Measurements from ENCODE around the gene AIG1.
"Not testable (repeated sequence)": the region's sequence is repeated elsewhere in the genome, so short reads cannot be mapped to it uniquely, and the experiment has no call there.

Gene AIG1

GRCh38 chr6:143060806-143061596, at the start of gene AIG1:
TSS of gene AIG1 (plus strand) at chr6:143060889. CDS start at chr6:143060926, 37 bp downstream.
- DNase-seq (ENCODE audit: low read depth) = peak; percentile 31

GRCh38 chr6:143014764-143015163, 45.9 kb upstream of the AIG1 start:
- DNase-seq (ENCODE audit: low read depth) = no peak

- no peak for DNase-seq (ENCODE audit: low read depth)
These were observed 45.4 kb upstream of the AIG1 start for GRCh38 chr6:143015300-143015706.

- DNase-seq (ENCODE audit: low read depth) = no peak
These were observed 41.7 kb upstream of the AIG1 start for GRCh38 chr6:143018955-143019354.

- DNase-seq (ENCODE audit: low read depth) = not testable (repeated sequence)
These were observed 39.8 kb upstream of the AIG1 start for GRCh38 chr6:143020862-143021261.

GRCh38 chr6:143021543-143021942, 39.1 kb upstream of the AIG1 start:
- DNase-seq (ENCODE audit: low read depth) = no peak

- no peak for DNase-seq (ENCODE audit: low read depth)
These were observed 38.1 kb upstream of the AIG1 start for GRCh38 chr6:143022587-143022986.

GRCh38 chr6:143023695-143024094, 37.0 kb upstream of the AIG1 start:
- no peak for DNase-seq (ENCODE audit: low read depth)

GRCh38 chr6:143024977-143025376, 35.7 kb upstream of the AIG1 start:
- no peak for DNase-seq (ENCODE audit: low read depth)

- peak; percentile 24 for DNase-seq (ENCODE audit: low read depth)
These were observed 33.8 kb upstream of the AIG1 start for GRCh38 chr6:143026696-143027449.

GRCh38 chr6:143034689-143035334, 25.9 kb upstream of the AIG1 start:
- DNase-seq (ENCODE audit: low read depth) = no peak

- DNase-seq (ENCODE audit: low read depth) = no peak
These were observed 23.2 kb upstream of the AIG1 start for GRCh38 chr6:143037470-143037869.

GRCh38 chr6:143038833-143039232, 21.9 kb upstream of the AIG1 start:
- DNase-seq (ENCODE audit: low read depth) = no peak

GRCh38 chr6:143039548-143039947, 21.1 kb upstream of the AIG1 start:
- no peak for DNase-seq (ENCODE audit: low read depth)

- no peak for DNase-seq (ENCODE audit: low read depth)
These were observed 20.7 kb upstream of the AIG1 start for GRCh38 chr6:143040018-143040417.

GRCh38 chr6:143044345-143044744, 16.3 kb upstream of the AIG1 start:
- DNase-seq (ENCODE audit: low read depth) = not testable (repeated sequence)

GRCh38 chr6:143049611-143050010, 11.1 kb upstream of the AIG1 start:
- DNase-seq (ENCODE audit: low read depth) = no peak

GRCh38 chr6:143050509-143050908, 10.2 kb upstream of the AIG1 start:
- DNase-seq (ENCODE audit: low read depth) = no peak

- DNase-seq (ENCODE audit: low read depth) = no peak
These were observed 8.4 kb upstream of the AIG1 start for GRCh38 chr6:143052282-143052681.

GRCh38 chr6:143053856-143054255, 6.8 kb upstream of the AIG1 start:
- no peak for DNase-seq (ENCODE audit: low read depth)

GRCh38 chr6:143054329-143054728, 6.4 kb upstream of the AIG1 start:
- no peak for DNase-seq (ENCODE audit: low read depth)

GRCh38 chr6:143055213-143055612, 5.5 kb upstream of the AIG1 start:
- no peak for DNase-seq (ENCODE audit: low read depth)

GRCh38 chr6:143055891-143056290, 4.8 kb upstream of the AIG1 start:
- no peak for DNase-seq (ENCODE audit: low read depth)

Measured in stimulated activated CD8-positive, alpha-beta memory T cell treated with anti-CD3 and anti-CD28 coated beads, Interleukin-4, amount 100 ng/mL, for 24 hours (primary cell).